ENCODE measurements around the gene PLCB4. TPM values are rescaled to one million over a fixed set of nuclear protein-coding genes. Genes with fewer than 3 reads are reported as not detected.

The PLCB4 gene
- total RNA-seq, 2 experiments from 2014 or later, result not detected

- ChIA-PET POLR2A (no interaction called here), CTCF (no interaction called here)
- Mint-ChIP-seq H3K9me3 (no peaks in the 10 kb centered on the region), H3K27ac (no peak overlapping the region), H3K27me3 (no peaks in the 10 kb centered on the region), H3K4me1 (no peaks in the 10 kb centered on the region), H3K4me3 (no peak overlapping the region), H3K36me3 (ENCODE audit: low read depth) (no peaks in the 10 kb centered on the region)
- DNase-seq, result no peak
These were observed 200.5 kb downstream of the PLCB4 start for GRCh38 chr20:9269280-9269971.

- H3K9me3 Mint-ChIP-seq, result no peaks in the 10 kb centered on the region
- POLR2A ChIA-PET, result no interaction called here
- CTCF ChIA-PET, result no interaction called here
- DNase-seq, result no peak
- H3K4me1 Mint-ChIP-seq, result no peaks in the 10 kb centered on the region
- no peaks in the 10 kb centered on the region for H3K36me3 Mint-ChIP-seq (ENCODE audit: low read depth)
- no peak overlapping the region for H3K27ac Mint-ChIP-seq
- no peaks in the 10 kb centered on the region for H3K27me3 Mint-ChIP-seq
- H3K4me3 Mint-ChIP-seq, result no peak overlapping the region
These were observed 201.9 kb downstream of the PLCB4 start for GRCh38 chr20:9270831-9271230.

DNA sequence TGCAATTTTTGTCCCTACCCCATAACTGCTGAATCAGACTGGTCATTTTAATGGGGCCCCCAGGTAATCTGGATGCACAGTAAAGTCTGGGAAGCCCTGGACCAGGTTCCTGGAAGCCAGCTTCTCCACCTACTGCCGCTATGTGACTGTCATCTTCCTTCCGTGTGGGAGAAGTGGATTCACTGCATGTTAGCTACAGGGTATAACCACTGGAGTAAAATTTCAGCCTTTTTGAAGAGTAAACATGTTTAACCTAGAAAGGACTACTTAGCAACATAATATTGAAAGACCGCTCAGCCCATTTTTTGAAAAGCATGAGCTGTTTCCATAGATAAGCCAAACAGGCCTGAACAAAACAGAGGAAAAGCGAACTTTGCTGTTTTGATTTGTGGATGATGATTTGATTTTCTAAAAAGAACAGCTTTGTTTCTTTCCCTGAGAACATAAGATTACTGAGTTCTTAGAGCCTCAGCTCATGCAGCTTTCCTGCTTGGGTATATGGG is 208.1 kb downstream of the PLCB4 start:
- ChIA-PET CTCF (interaction anchor here (0.6 kb wide), 1 partner anchor 1031 kb away, joined by 3 read pairs; no protein-coding TSS in a partner anchor), POLR2A (no interaction called here)
- no peaks in the 10 kb centered on the region for H3K4me1 Mint-ChIP-seq
- no peaks in the 10 kb centered on the region for H3K9me3 Mint-ChIP-seq
- no peaks in the 10 kb centered on the region for H3K36me3 Mint-ChIP-seq (ENCODE audit: low read depth)
- H3K27ac Mint-ChIP-seq, result no peak overlapping the region
- no peak for DNase-seq
- no peak overlapping the region for H3K4me3 Mint-ChIP-seq
- H3K27me3 Mint-ChIP-seq, result peaks cover 2% of the 10 kb centered on the region

GRCh38 chr20:9279918-9280401 is 211.1 kb downstream of the PLCB4 start:
- H3K4me3 Mint-ChIP-seq, result no peak overlapping the region
- H3K9me3 Mint-ChIP-seq, result no peaks in the 10 kb centered on the region
- no peaks in the 10 kb centered on the region for H3K36me3 Mint-ChIP-seq (ENCODE audit: low read depth)
- ChIA-PET CTCF (no interaction called here), POLR2A (no interaction called here)
- no peak overlapping the region for H3K27ac Mint-ChIP-seq
- no peaks in the 10 kb centered on the region for H3K4me1 Mint-ChIP-seq
- DNase-seq, result no peak
- peaks cover 2% of the 10 kb centered on the region for H3K27me3 Mint-ChIP-seq

GRCh38 chr20:9280666-9281065 is 211.8 kb downstream of the PLCB4 start:
- ChIA-PET CTCF (interaction anchor here (0.5 kb wide), 1 partner anchor 23 kb away, joined by 3 read pairs; no protein-coding TSS in a partner anchor), POLR2A (no interaction called here)
- H3K9me3 Mint-ChIP-seq, result no peaks in the 10 kb centered on the region
- H3K27me3 Mint-ChIP-seq, result peaks cover 2% of the 10 kb centered on the region
- H3K4me3 Mint-ChIP-seq, result no peak overlapping the region
- no peaks in the 10 kb centered on the region for H3K4me1 Mint-ChIP-seq
- no peak for DNase-seq
- no peak overlapping the region for H3K27ac Mint-ChIP-seq
- H3K36me3 Mint-ChIP-seq (ENCODE audit: low read depth), result no peaks in the 10 kb centered on the region

DNA sequence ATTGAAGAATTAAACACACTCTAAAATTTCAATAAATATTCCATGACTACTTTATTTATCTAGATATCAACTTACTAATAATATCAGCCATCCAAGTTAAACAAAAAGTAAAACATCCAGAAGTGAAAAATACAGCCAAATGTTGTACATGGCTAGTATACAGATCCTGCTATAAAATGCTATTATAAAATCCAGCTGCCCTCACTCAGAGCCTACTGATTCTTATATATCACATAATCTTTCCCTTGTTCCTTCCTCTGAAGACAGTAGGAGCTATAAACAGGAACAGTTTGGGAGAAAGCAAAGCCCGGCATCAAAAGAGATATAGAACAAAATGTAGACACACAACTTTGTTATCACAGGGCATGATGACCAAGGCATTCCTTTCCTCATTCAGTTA is 212.9 kb downstream of the PLCB4 start:
- ChIA-PET CTCF (no interaction called here), POLR2A (no interaction called here)
- Mint-ChIP-seq H3K27ac (no peak overlapping the region), H3K27me3 (peaks cover 2% of the 10 kb centered on the region), H3K4me1 (no peaks in the 10 kb centered on the region), H3K4me3 (no peak overlapping the region), H3K36me3 (ENCODE audit: low read depth) (no peaks in the 10 kb centered on the region), H3K9me3 (no peaks in the 10 kb centered on the region)
- no peak for DNase-seq

GRCh38 chr20:9285617-9286016 is 216.7 kb downstream of the PLCB4 start:
- Mint-ChIP-seq H3K27me3 (peaks cover under 1% of the 10 kb centered on the region), H3K27ac (no peak overlapping the region), H3K4me3 (no peak overlapping the region), H3K36me3 (ENCODE audit: low read depth) (no peaks in the 10 kb centered on the region), H3K9me3 (peaks cover 2% of the 10 kb centered on the region), H3K4me1 (no peaks in the 10 kb centered on the region)
- no peak for DNase-seq
- ChIA-PET POLR2A (no interaction called here), CTCF (no interaction called here)

GRCh38 chr20:9286501-9287461 is 217.9 kb downstream of the PLCB4 start:
- no peak for DNase-seq
- Mint-ChIP-seq H3K27ac (no peak overlapping the region), H3K9me3 (peaks cover 2% of the 10 kb centered on the region), H3K4me3 (no peak overlapping the region), H3K36me3 (ENCODE audit: low read depth) (no peaks in the 10 kb centered on the region), H3K4me1 (no peaks in the 10 kb centered on the region), H3K27me3 (no peaks in the 10 kb centered on the region)
- POLR2A ChIA-PET, result no interaction called here
- CTCF ChIA-PET, result no interaction called here

GRCh38 chr20:9287826-9288225 is 218.9 kb downstream of the PLCB4 start:
- H3K27ac Mint-ChIP-seq, result no peak overlapping the region
- DNase-seq, result no peak
- H3K27me3 Mint-ChIP-seq, result no peaks in the 10 kb centered on the region
- no peaks in the 10 kb centered on the region for H3K36me3 Mint-ChIP-seq (ENCODE audit: low read depth)
- H3K9me3 Mint-ChIP-seq, result peaks cover 2% of the 10 kb centered on the region
- POLR2A ChIA-PET, result no interaction called here
- H3K4me1 Mint-ChIP-seq, result no peaks in the 10 kb centered on the region
- no peak overlapping the region for H3K4me3 Mint-ChIP-seq
- CTCF ChIA-PET, result no interaction called here

- DNase-seq, result no peak
- H3K4me3 Mint-ChIP-seq, result no peak overlapping the region
- H3K4me1 Mint-ChIP-seq, result no peaks in the 10 kb centered on the region
- no peak overlapping the region for H3K27ac Mint-ChIP-seq
- H3K27me3 Mint-ChIP-seq, result no peaks in the 10 kb centered on the region
- ChIA-PET CTCF (interaction anchor here (0.6 kb wide), 1 partner anchor 77 kb away, joined by 3 read pairs; no protein-coding TSS in a partner anchor), POLR2A (no interaction called here)
- H3K36me3 Mint-ChIP-seq (ENCODE audit: low read depth), result no peaks in the 10 kb centered on the region
- peaks cover 2% of the 10 kb centered on the region for H3K9me3 Mint-ChIP-seq
These were observed 221.4 kb downstream of the PLCB4 start for GRCh38 chr20:9290331-9290730.

- Mint-ChIP-seq H3K27me3 (no peaks in the 10 kb centered on the region), H3K9me3 (peaks cover 2% of the 10 kb centered on the region), H3K27ac (no peak overlapping the region), H3K36me3 (ENCODE audit: low read depth) (no peaks in the 10 kb centered on the region), H3K4me1 (no peaks in the 10 kb centered on the region), H3K4me3 (no peak overlapping the region)
- POLR2A ChIA-PET, result no interaction called here
- no peak for DNase-seq
- CTCF ChIA-PET, result no interaction called here
These were observed 224.3 kb downstream of the PLCB4 start for GRCh38 chr20:9293145-9293544.

GRCh38 chr20:9294041-9294440 is 225.2 kb downstream of the PLCB4 start:
- H3K9me3 Mint-ChIP-seq, result no peaks in the 10 kb centered on the region
- ChIA-PET CTCF (no interaction called here), POLR2A (no interaction called here)
- H3K4me3 Mint-ChIP-seq, result no peak overlapping the region
- no peak for DNase-seq
- H3K27ac Mint-ChIP-seq, result no peak overlapping the region
- H3K27me3 Mint-ChIP-seq, result no peaks in the 10 kb centered on the region
- H3K36me3 Mint-ChIP-seq (ENCODE audit: low read depth), result no peaks in the 10 kb centered on the region
- no peaks in the 10 kb centered on the region for H3K4me1 Mint-ChIP-seq

DNA sequence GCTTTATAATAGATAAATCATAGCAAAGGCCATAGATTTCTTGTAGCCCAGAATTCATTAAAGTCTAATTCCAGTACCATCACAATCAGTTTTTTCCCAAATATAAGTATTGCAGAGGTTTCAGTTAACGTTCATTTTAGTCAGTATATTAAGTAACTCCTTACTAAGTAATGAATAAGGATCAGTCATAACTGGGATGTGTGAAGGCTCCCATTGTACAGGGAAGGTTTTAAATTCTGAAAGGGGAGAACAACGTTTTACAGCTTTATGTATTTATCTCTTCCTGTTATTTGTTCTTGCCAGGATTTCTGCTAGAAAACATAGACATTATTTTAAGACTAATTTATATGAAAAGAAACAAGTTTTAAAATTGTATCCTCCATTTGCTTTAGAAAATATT is 230.0 kb downstream of the PLCB4 start:
- CTCF ChIA-PET, result no interaction called here
- no peaks in the 10 kb centered on the region for H3K36me3 Mint-ChIP-seq (ENCODE audit: low read depth)
- H3K9me3 Mint-ChIP-seq, result no peaks in the 10 kb centered on the region
- H3K27me3 Mint-ChIP-seq, result no peaks in the 10 kb centered on the region
- no peak for DNase-seq
- POLR2A ChIA-PET, result no interaction called here
- H3K27ac Mint-ChIP-seq, result no peak overlapping the region
- no peaks in the 10 kb centered on the region for H3K4me1 Mint-ChIP-seq
- no peak overlapping the region for H3K4me3 Mint-ChIP-seq

All from activated CD4-positive, alpha-beta T cell treated with anti-CD3 and anti-CD28 coated beads, Interleukin-2, amount 10 ng/mL, durations not matched to agents 7 days and 5 days (primary cell).